Left cardiac atrium (tissue), 4 donors: Measurements from ENCODE around the gene SYT1. TPM values are rescaled to one million over a fixed set of nuclear protein-coding genes. Genes with fewer than 3 reads are reported as not detected.

Experiments used
- ATAC-seq, 2 donors: fragments of 200-7000 bp; cut with Tn5 transposase; one replicate each; pipeline ENCODE4 v1.9.1; 2020; ENCODE audit warnings: mild to moderate bottlenecking in 2 of 2, moderate library complexity in 2 of 2
- DNase-seq: peaks from one replicate; pipeline ENCODE4 v3.0.0-alpha.2; 2020
- intact Hi-C, 2 donors: fragments of 100-400 bp; cut with DNase I; formaldehyde crosslinking; loops; one replicate each; pipeline versions ENCODE4 v1.14.1 to v1.15.1; 2022 to 2023
- total RNA-seq, 2 donors: library from RNA; stranded (reverse); fragmentation: NEBNext Ultra II Directional; extraction: Animal tissue kit (Norgen Biotek cat#: 25700); gene quantifications; one replicate each; pipeline ENCODE4 v1.2.1, GENCODE V29; 2021
- donor health status: DM: no; HTN: yes; CAD: no.
- donor health status: DM: no; HTN: yes; CAD: no; lungs with severe emphysema.
- donor health status: DM: yes; HTN: yes; CAD: no.
- donor health status: Dilated cardiomyopathy.

The SYT1 gene
- total RNA-seq, 2 donors from 2014 or later, result 0.68 to 1.5 TPM

- DNase-seq, result no peak
- no peak for ATAC-seq
- intact Hi-C loops, result no loop called here
Measured at GRCh38 chr12:79435742-79436141, 571.2 kb downstream of the SYT1 start.

GRCh38 chr12:79438480-79439174, 574.1 kb downstream of the SYT1 start:
- no peak for ATAC-seq
- DNase-seq, result no peak
- intact Hi-C loops, result no loop called here

- ATAC-seq, result no peak
Measured at GRCh38 chr12:79439175-79439825, 574.7 kb downstream of the SYT1 start.

GRCh38 chr12:79441534-79441933, 577.0 kb downstream of the SYT1 start:
- ATAC-seq (no peak), DNase-seq (no peak)
- intact Hi-C loops, result no loop called here

More at GRCh38 chr12:79439175-79439825, 574.7 kb downstream of the SYT1 start:
- DNase-seq, result no peak
- intact Hi-C loops, result no loop called here

- DNase-seq (no peak), ATAC-seq (no peak)
- intact Hi-C loops, result no loop called here
Measured at GRCh38 chr12:79442396-79442795, 577.8 kb downstream of the SYT1 start.

- no peak for ATAC-seq
- intact Hi-C loops, result no loop called here
- DNase-seq, result no peak
Measured at GRCh38 chr12:79444089-79444488, 579.5 kb downstream of the SYT1 start.

GRCh38 chr12:79448816-79449215, 584.2 kb downstream of the SYT1 start:
- DNase-seq, result no peak

GRCh38 chr12:79451365-79451764, 586.8 kb downstream of the SYT1 start:
- intact Hi-C loops, result no loop called here
- ATAC-seq (no peak), DNase-seq (no peak)

More at GRCh38 chr12:79448816-79449215, 584.2 kb downstream of the SYT1 start:
- intact Hi-C loops, result no loop called here
- no peak for ATAC-seq

- ATAC-seq, result peak; percentile 80 to 86
- peak; percentile 29 for DNase-seq
- intact Hi-C loops, result no loop called here
Measured at GRCh38 chr12:79451978-79452377, 587.4 kb downstream of the SYT1 start.

- intact Hi-C loops, result no loop called here
- no peak for DNase-seq
Measured at GRCh38 chr12:79452906-79453305, 588.3 kb downstream of the SYT1 start.

GRCh38 chr12:79453820-79454219, 589.2 kb downstream of the SYT1 start:
- intact Hi-C loops, result no loop called here
- peak in 1 of 2 donors; percentile 32 for ATAC-seq
- no peak for DNase-seq

More at GRCh38 chr12:79452906-79453305, 588.3 kb downstream of the SYT1 start:
- ATAC-seq, result peak in 1 of 2 donors; percentile 29

- intact Hi-C loops, result no loop called here
- DNase-seq (no peak), ATAC-seq (peak in 1 of 2 donors; percentile 47)
Measured at GRCh38 chr12:79454338-79454843, 589.8 kb downstream of the SYT1 start.

- ATAC-seq (peak in 1 of 2 donors; percentile 37), DNase-seq (no peak)
- intact Hi-C loops, result no loop called here
Measured at GRCh38 chr12:79455286-79455685, 590.7 kb downstream of the SYT1 start.

GRCh38 chr12:79482323-79482722, 617.7 kb downstream of the SYT1 start:
- ATAC-seq, result no peak
- no peak for DNase-seq
- intact Hi-C loops, result no loop called here

- ATAC-seq (no peak), DNase-seq (no peak)
Measured at GRCh38 chr12:79482921-79483320, 618.3 kb downstream of the SYT1 start.

GRCh38 chr12:79486154-79486553, 621.6 kb downstream of the SYT1 start:
- intact Hi-C loops, result no loop called here
- ATAC-seq, result no peak
- DNase-seq, result no peak

More at GRCh38 chr12:79482921-79483320, 618.3 kb downstream of the SYT1 start:
- intact Hi-C loops, result no loop called here

GRCh38 chr12:79487386-79488110, 623.0 kb downstream of the SYT1 start:
- intact Hi-C loops, result no loop called here
- DNase-seq (no peak), ATAC-seq (no peak)
